ENCODE data around the gene CRTC1. TPM values are rescaled to one million over a fixed set of nuclear protein-coding genes. Genes with fewer than 3 reads are reported as not detected.

CRTC1 gene
- total RNA-seq, 1 donor, result 2.4 TPM

GRCh38 chr19:18665771-18666202 lies 17.7 kb upstream of the CRTC1 start:
- TF ChIP-seq CTCF (IDR thresholded peaks at IDR 0.05; ENCODE audit: insufficient read depth, low read length), result no peak
- no peak overlapping the region for H3K4me3 ChIP-seq (ENCODE audit: low read depth, low read length)
- no peak for DNase-seq (ENCODE audit: low read depth)

- TF ChIP-seq CTCF (IDR thresholded peaks at IDR 0.05; ENCODE audit: insufficient read depth, low read length), result no peak
- DNase-seq (ENCODE audit: low read depth), result no peak
- H3K4me3 ChIP-seq (ENCODE audit: low read depth, low read length), result no peak overlapping the region
Measured at GRCh38 chr19:18666317-18666716, 17.2 kb upstream of the CRTC1 start.

- H3K4me3 ChIP-seq (ENCODE audit: low read depth, low read length), result no peak overlapping the region
- DNase-seq (ENCODE audit: low read depth), result no peak
- no peak for TF ChIP-seq CTCF (IDR thresholded peaks at IDR 0.05; ENCODE audit: insufficient read depth, low read length)
Measured at GRCh38 chr19:18666784-18667183, 16.7 kb upstream of the CRTC1 start.

GRCh38 chr19:18667531-18668251 lies 15.8 kb upstream of the CRTC1 start:
- H3K4me3 ChIP-seq (ENCODE audit: low read depth, low read length), result no peak overlapping the region
- no peak for TF ChIP-seq CTCF (IDR thresholded peaks at IDR 0.05; ENCODE audit: insufficient read depth, low read length)
- DNase-seq (ENCODE audit: low read depth), result no peak

GRCh38 chr19:18668252-18668631 lies 15.2 kb upstream of the CRTC1 start:
- H3K4me3 ChIP-seq (ENCODE audit: low read depth, low read length), result no peak overlapping the region
- no peak for TF ChIP-seq CTCF (IDR thresholded peaks at IDR 0.05; ENCODE audit: insufficient read depth, low read length)
- no peak for DNase-seq (ENCODE audit: low read depth)

- no peak for TF ChIP-seq CTCF (IDR thresholded peaks at IDR 0.05; ENCODE audit: insufficient read depth, low read length)
- no peak overlapping the region for H3K4me3 ChIP-seq (ENCODE audit: low read depth, low read length)
- no peak for DNase-seq (ENCODE audit: low read depth)
Measured at GRCh38 chr19:18668744-18669523, 14.5 kb upstream of the CRTC1 start.

Data from fibroblast of the aortic adventitia (primary cell).